Esophagus muscularis mucosa (tissue), 3 donors: ENCODE data around the gene OR51B2.

Experiments
- EP300 ChIP-seq: sonication (generic); formaldehyde crosslinking; IDR thresholded peaks from one replicate; pipeline ENCODE4 v1.6.1; 2017; ENCODE audit warnings: antibody characterized with exemption
- TF ChIP-seq, protein P1 (sequence below), 3 experiments: fragments of 200-600 bp in 2 of 3; fragments of 450-650 bp in 1 of 3; sonication (generic) in 2 of 3; IDR thresholded peaks; one replicate each; pipeline ENCODE4 v1.5.1; 2017 to 2019; ENCODE audit warnings: antibody characterized with exemption in 3 of 3, mild to moderate bottlenecking in 2 of 3, moderate library complexity in 1 of 3

DNA sequence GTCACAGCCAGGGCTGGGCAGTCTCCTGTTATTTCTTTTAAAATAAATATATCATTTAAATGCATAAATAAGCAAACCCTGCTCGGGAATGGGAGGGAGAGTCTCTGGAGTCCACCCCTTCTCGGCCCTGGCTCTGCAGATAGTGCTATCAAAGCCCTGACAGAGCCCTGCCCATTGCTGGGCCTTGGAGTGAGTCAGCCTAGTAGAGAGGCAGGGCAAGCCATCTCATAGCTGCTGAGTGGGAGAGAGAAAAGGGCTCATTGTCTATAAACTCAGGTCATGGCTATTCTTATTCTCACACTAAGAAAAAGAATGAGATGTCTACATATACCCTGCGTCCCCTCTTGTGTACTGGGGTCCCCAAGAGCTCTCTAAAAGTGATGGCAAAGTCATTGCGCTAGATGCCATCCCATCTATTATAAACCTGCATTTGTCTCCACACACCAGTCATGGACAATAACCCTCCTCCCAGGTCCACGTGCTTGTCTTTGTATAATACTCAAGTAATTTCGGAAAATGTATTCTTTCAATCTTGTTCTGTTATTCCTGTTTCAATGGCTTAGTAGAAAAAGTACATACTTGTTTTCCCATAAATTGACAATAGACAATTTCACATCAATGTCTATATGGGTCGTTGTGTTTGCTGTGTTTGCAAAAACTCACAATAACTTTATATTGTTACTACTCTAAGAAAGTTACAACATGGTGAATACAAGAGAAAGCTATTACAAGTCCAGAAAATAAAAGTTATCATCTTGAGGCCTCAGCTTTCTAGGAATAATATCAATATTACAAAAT lies 35.8 kb downstream of the OR51B2 start:
- TF ChIP-seq, protein P1, sequence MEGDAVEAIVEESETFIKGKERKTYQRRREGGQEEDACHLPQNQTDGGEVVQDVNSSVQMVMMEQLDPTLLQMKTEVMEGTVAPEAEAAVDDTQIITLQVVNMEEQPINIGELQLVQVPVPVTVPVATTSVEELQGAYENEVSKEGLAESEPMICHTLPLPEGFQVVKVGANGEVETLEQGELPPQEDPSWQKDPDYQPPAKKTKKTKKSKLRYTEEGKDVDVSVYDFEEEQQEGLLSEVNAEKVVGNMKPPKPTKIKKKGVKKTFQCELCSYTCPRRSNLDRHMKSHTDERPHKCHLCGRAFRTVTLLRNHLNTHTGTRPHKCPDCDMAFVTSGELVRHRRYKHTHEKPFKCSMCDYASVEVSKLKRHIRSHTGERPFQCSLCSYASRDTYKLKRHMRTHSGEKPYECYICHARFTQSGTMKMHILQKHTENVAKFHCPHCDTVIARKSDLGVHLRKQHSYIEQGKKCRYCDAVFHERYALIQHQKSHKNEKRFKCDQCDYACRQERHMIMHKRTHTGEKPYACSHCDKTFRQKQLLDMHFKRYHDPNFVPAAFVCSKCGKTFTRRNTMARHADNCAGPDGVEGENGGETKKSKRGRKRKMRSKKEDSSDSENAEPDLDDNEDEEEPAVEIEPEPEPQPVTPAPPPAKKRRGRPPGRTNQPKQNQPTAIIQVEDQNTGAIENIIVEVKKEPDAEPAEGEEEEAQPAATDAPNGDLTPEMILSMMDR (IDR thresholded peaks at IDR 0.05) = no peak
- no peak for TF ChIP-seq EP300
